Inflammatory macrophage (primary cell): Measurements from ENCODE around the gene STK4.

Experiments
- DNase-seq, 2 donors: peaks; one replicate each; pipeline ENCODE4 v3.0.0-alpha.2; 2020 to 2022

The STK4 gene

DNA sequence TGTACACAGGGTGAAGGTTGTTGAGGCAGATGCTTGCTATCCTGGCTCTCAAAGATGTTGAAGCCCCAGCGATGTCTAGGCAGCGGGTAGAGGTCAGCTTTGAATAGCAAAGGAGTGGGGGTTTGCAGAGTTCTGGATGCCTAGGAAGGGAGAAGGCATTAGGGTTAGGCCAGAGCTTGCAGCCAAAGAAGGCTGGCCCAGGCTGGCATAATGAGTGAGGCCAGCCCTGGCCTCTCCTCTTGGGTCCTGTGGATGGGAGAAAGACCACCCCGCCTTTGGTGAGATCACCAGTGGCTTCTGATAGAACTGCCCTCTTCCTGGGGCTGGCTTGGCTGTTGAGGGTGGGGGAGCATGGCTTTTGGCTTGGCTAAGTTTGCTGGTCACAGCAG lies 149.1 kb downstream of the STK4 start:
- DNase-seq: no peak

GRCh38 chr20:45115829-45116228 lies 149.5 kb downstream of the STK4 start:
- no peak for DNase-seq

DNA sequence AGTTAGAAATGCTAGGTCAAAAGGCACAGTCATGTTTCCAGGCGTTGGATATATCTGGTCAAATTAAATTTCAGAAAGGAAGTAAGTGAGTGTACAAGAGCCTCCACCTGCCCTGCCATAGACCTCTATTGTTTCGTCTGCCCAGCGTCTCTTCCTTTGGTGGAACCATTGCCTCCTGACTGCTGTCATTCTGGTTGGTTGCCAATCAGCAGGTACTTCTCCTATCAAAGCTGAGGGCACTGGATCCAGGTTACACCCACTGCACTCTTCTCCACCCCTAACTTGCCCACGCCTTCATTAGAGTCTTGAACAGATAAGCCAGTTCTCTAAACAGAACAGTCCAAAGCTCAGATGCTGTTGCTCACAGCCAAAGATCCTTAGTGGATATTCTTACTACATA lies 151.3 kb downstream of the STK4 start:
- no peak for DNase-seq

DNA sequence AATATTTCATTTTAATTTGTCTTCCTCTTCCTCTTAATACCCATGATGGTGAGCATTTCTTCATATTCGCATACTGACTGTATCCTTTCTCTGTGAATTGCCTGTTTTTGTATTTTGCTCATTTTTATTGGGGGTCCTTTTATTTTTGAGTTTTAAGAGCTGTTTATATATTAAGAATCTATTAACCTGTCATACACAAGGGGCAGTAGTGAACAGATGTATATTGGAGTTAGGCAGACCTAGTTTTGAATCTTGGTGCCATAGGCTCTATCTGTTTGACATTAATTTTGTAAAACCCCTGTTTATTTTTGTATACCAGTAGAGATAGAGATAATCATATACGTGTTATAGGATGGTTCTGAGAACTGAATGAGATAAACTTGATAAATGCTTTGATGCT lies 151.7 kb downstream of the STK4 start:
- DNase-seq: no peak

DNA sequence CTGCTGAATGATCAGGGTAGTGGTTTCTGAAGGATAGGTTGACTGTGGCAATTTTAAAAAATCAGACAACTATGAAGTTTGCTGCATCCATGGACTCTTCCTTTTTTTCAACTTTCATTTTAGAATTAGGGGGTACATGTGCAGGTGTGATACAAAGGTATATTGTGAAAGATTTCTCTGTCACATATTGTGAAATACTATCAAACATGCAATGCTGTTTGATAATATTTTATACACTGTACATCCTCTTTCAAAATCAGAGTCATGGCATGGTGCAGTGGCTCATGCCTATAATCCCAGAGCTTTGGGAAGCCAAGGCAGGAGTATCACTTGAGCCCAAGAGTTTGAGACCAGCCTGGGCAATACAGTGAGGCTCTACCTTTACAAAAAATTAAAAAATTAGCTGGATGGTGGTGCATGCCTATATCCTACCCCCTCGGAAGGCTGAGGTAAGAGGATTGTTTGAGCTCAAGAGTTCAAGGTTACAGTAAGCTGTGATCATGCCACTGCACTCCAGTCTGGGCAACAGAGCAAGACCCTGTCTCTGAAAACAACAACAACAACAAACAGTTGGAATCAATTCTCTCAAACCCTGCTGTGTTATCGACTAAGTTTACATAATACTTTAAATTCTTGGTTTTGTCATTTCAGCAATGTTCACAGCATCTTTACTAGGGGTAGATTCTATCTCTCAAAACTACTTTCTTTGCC lies 153.4 kb downstream of the STK4 start:
- DNase-seq: no peak

GRCh38 chr20:45121388-45121787 lies 155.1 kb downstream of the STK4 start:
- DNase-seq: no peak

- no peak for DNase-seq
These were observed 158.1 kb downstream of the STK4 start, which contains the start of gene WFDC12 for GRCh38 chr20:45124365-45124764. TSS of gene WFDC12 (minus strand) at chr20:45124465. CDS start at chr20:45124447, 18 bp downstream.

DNA sequence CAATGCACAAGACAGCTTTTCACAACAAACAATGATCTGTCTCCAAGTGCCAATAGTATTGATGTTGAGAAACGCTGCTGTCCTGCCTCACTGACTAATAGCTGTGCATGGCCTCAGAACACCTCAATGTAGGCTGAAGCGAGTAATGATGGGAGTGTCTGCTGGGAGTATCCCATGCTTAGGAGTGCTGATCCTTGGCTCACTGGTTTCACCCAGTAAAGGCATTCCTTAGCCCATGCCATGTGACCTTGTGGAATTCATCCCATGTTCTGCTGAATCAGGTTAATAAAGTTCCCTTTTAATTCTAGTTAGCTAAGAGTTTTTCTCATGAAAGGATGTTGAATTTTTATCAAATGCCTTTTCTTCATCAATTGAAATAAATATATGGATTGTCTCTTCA lies 161.8 kb downstream of the STK4 start:
- DNase-seq: no peak
